Caco-2 (cell line): ENCODE results near the gene DBX2. TPM values are rescaled to one million over a fixed set of nuclear protein-coding genes. Genes with fewer than 3 reads are reported as not detected.
"Not testable (repeated sequence)": the region's sequence is repeated elsewhere in the genome, so short reads cannot be mapped to it uniquely, and the experiment has no call there.

Experiments
- BruUV-seq: library from RNA; stranded (reverse); fragments of 400-500 nt; replicated peaks from 2 replicates; lab custom pipeline; 2021; lab: Mats Ljungman, UMichigan
- CTCF ChIA-PET: fragments of 300-600 bp; sonication (Branson Sonifier 250); formaldehyde crosslinking; loops from one replicate; lab custom pipeline; 2022; ENCODE audit warnings: antibody characterized with exemption; lab: Charles Lee
- POLR2A ChIA-PET: fragments of 300-600 bp; sonication (Branson Sonifier 250); formaldehyde crosslinking; loops from one replicate; lab custom pipeline; 2022; ENCODE audit warnings: antibody characterized with exemption; lab: Charles Lee
- DNase-seq, 2 experiments: peaks; one replicate each; pipeline versions ENCODE4 v3.0.0 to v3.0.0-alpha.2; 2020 to 2022
- H3K27me3 ChIP-seq: replicated peaks from 2 replicates; pipeline ENCODE4 v1.6.0; 2011; ENCODE audit warnings: low read length; ENCODE audit not compliant: control insufficient read depth, insufficient read depth
- H3K36me3 ChIP-seq: 2 replicates; pipeline ENCODE4 v1.5.1; 2011; ENCODE audit warnings: low read length; ENCODE audit not compliant: control insufficient read depth, insufficient read depth
- H3K4me1 ChIP-seq: fragments of 250-450 bp; sonication (Bioruptor Pico); 2 replicates; pipeline ENCODE4 v1.5.1; 2020; ENCODE audit warnings: mild to moderate bottlenecking
- H3K4me3 ChIP-seq: 2 replicates; pipeline ENCODE4 v1.5.1; 2011; ENCODE audit warnings: low read depth, mild to moderate bottlenecking, control low read depth, low read length
- H3K9me3 ChIP-seq: fragments of 250-450 bp; sonication (Bioruptor Pico); 2 replicates; pipeline ENCODE4 v1.5.1; 2020; ENCODE audit warnings: mild to moderate bottlenecking, moderate library complexity
- H3K27ac Mint-ChIP-seq: one replicate; pipeline ENCODE4 v1.8.0; 2022; ENCODE audit warnings: mixed read lengths; ENCODE audit not compliant: unreplicated experiment
- H3K27me3 Mint-ChIP-seq: one replicate; pipeline ENCODE4 v1.8.0; 2022; ENCODE audit warnings: mixed read lengths; ENCODE audit not compliant: insufficient read depth, unreplicated experiment
- H3K36me3 Mint-ChIP-seq: one replicate; pipeline ENCODE4 v1.8.0; 2022; ENCODE audit warnings: mild to moderate bottlenecking, mixed read lengths; ENCODE audit not compliant: insufficient read depth, unreplicated experiment
- H3K4me1 Mint-ChIP-seq: one replicate; pipeline ENCODE4 v1.8.0; 2022; ENCODE audit warnings: low read depth, mixed read lengths; ENCODE audit not compliant: unreplicated experiment
- H3K4me3 Mint-ChIP-seq: one replicate; pipeline ENCODE4 v1.8.0; 2022; ENCODE audit warnings: mild to moderate bottlenecking, moderate library complexity, mixed read lengths; ENCODE audit not compliant: unreplicated experiment
- H3K9me3 Mint-ChIP-seq: one replicate; pipeline ENCODE4 v1.8.0; 2022; ENCODE audit warnings: mixed read lengths; ENCODE audit not compliant: unreplicated experiment
- intact Hi-C: fragments of 100-400 bp; cut with micrococcal nuclease; formaldehyde crosslinking; loops from one replicate; pipeline ENCODE4 v1.10.0; 2022; ENCODE audit not compliant: unreplicated experiment
- total RNA-seq: library from RNA; stranded (reverse); gene quantifications from 2 replicates; pipeline ENCODE4 v1.2.3, GENCODE V29; 2022
- TF ChIP-seq, protein P1 (sequence below), 2 experiments: fragments of 200-600 bp in 1 of 2; IDR thresholded peaks; 1 replicate in 1 of 2; 2 replicates in 1 of 2; pipeline versions ENCODE4 v1.5.1 to v1.8.0; 2011 to 2022; ENCODE audit warnings: antibody characterized with exemption in 1 of 2, control low read depth in 1 of 2, inconsistent platforms in 1 of 2, low read depth in 1 of 2, low read length in 1 of 2, mild to moderate bottlenecking in 1 of 2, moderate library complexity in 1 of 2; ENCODE audit not compliant: insufficient read depth in 1 of 2, severe bottlenecking in 1 of 2, unreplicated experiment in 1 of 2

Gene DBX2
- total RNA-seq, 1 experiment from 2014 or later = not detected

- no peaks in the 10 kb centered on the region for H3K36me3 Mint-ChIP-seq
- no peak overlapping the region for H3K4me3 ChIP-seq
- no TSS peak for BruUV-seq
- peaks cover 12% of the 10 kb centered on the region for H3K27me3 Mint-ChIP-seq
- ChIA-PET CTCF (no interaction called here), POLR2A (no interaction called here)
- H3K36me3 ChIP-seq = no peaks in the 10 kb centered on the region
- H3K27me3 ChIP-seq = no peaks in the 10 kb centered on the region
- no peaks in the 10 kb centered on the region for H3K9me3 ChIP-seq
- no peak overlapping the region for H3K4me3 Mint-ChIP-seq
- no peaks in the 10 kb centered on the region for H3K4me1 Mint-ChIP-seq
- H3K27ac Mint-ChIP-seq = no peak overlapping the region
- DNase-seq = no peak
- no peaks in the 10 kb centered on the region for H3K9me3 Mint-ChIP-seq
- TF ChIP-seq, protein P1, sequence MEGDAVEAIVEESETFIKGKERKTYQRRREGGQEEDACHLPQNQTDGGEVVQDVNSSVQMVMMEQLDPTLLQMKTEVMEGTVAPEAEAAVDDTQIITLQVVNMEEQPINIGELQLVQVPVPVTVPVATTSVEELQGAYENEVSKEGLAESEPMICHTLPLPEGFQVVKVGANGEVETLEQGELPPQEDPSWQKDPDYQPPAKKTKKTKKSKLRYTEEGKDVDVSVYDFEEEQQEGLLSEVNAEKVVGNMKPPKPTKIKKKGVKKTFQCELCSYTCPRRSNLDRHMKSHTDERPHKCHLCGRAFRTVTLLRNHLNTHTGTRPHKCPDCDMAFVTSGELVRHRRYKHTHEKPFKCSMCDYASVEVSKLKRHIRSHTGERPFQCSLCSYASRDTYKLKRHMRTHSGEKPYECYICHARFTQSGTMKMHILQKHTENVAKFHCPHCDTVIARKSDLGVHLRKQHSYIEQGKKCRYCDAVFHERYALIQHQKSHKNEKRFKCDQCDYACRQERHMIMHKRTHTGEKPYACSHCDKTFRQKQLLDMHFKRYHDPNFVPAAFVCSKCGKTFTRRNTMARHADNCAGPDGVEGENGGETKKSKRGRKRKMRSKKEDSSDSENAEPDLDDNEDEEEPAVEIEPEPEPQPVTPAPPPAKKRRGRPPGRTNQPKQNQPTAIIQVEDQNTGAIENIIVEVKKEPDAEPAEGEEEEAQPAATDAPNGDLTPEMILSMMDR (IDR thresholded peaks at IDR 0.05; ENCODE audit: insufficient read depth in 1 of 2, low read depth in 1 of 2, low read length in 1 of 2, severe bottlenecking in 1 of 2, unreplicated experiment in 1 of 2) = no peak
- intact Hi-C loops = no loop called here
- H3K4me1 ChIP-seq = no peaks in the 10 kb centered on the region
Measured at GRCh38 chr12:45093051-45093450, 42.2 kb upstream of the DBX2 start.

DNA sequence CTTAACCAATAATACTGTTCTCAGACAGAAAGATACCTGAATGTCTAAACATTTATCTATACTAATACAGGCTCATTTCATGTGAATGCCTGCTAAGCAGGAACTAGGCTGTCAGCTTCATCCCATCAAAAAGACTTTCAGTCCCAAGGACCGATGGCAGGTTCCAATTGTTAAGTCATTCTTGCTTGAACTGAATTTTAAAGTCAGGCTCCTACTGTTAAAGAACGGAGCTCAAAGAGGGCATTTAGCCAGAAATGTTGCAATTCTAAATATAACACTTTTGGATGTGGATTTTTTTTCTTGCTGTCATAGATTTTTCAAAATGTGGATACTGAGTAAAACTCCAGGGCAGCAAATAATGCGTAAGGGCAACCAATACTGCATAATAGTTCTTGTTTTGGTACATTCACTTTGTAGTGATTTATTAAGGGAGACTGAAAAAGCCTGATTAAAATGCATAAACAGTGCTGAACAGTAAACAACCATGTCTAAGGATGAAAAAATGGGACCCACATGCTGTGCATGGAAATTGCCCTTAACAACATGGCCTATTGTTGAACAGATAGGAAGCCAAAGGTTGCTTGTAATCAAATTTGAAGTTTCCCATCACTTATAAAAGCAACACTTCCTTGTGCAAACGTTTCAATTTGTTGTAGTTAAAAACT lies 38.6 kb upstream of the DBX2 start:
- peaks cover 10% of the 10 kb centered on the region for H3K9me3 Mint-ChIP-seq
- no peak overlapping the region for H3K27ac Mint-ChIP-seq
- DNase-seq = no peak
- no TSS peak for BruUV-seq
- no peak overlapping the region for H3K4me3 ChIP-seq
- intact Hi-C loops = no loop called here
- ChIA-PET POLR2A (no interaction called here), CTCF (no interaction called here)
- no peaks in the 10 kb centered on the region for H3K36me3 ChIP-seq
- peaks cover 4% of the 10 kb centered on the region; the same call in 1 of the 2 replicates for H3K9me3 ChIP-seq
- no peaks in the 10 kb centered on the region for H3K4me1 Mint-ChIP-seq
- no peaks in the 10 kb centered on the region for H3K4me1 ChIP-seq
- H3K4me3 Mint-ChIP-seq = no peak overlapping the region
- no peaks in the 10 kb centered on the region for H3K27me3 ChIP-seq
- H3K36me3 Mint-ChIP-seq = no peaks in the 10 kb centered on the region
- H3K27me3 Mint-ChIP-seq = peaks cover 12% of the 10 kb centered on the region
- TF ChIP-seq, protein P1 (IDR thresholded peaks at IDR 0.05; ENCODE audit: insufficient read depth in 1 of 2, low read depth in 1 of 2, low read length in 1 of 2, severe bottlenecking in 1 of 2, unreplicated experiment in 1 of 2) = no peak

GRCh38 chr12:45088608-45089007 lies 37.7 kb upstream of the DBX2 start:
- ChIA-PET CTCF (no interaction called here), POLR2A (no interaction called here)
- peaks cover 12% of the 10 kb centered on the region for H3K27me3 Mint-ChIP-seq
- no peak overlapping the region for H3K4me3 Mint-ChIP-seq
- BruUV-seq = no TSS peak
- Histone ChIP-seq H3K4me3 (no peak overlapping the region), H3K9me3 (peaks cover 4% of the 10 kb centered on the region; the same call in 1 of the 2 replicates), H3K4me1 (no peaks in the 10 kb centered on the region), H3K36me3 (no peaks in the 10 kb centered on the region), H3K27me3 (no peaks in the 10 kb centered on the region)
- H3K36me3 Mint-ChIP-seq = no peaks in the 10 kb centered on the region
- H3K9me3 Mint-ChIP-seq = peaks cover 10% of the 10 kb centered on the region
- H3K27ac Mint-ChIP-seq = no peak overlapping the region
- intact Hi-C loops = no loop called here
- TF ChIP-seq, protein P1 (IDR thresholded peaks at IDR 0.05; ENCODE audit: insufficient read depth in 1 of 2, low read depth in 1 of 2, low read length in 1 of 2, severe bottlenecking in 1 of 2, unreplicated experiment in 1 of 2) = no peak
- DNase-seq = no peak
- H3K4me1 Mint-ChIP-seq = no peaks in the 10 kb centered on the region

DNA sequence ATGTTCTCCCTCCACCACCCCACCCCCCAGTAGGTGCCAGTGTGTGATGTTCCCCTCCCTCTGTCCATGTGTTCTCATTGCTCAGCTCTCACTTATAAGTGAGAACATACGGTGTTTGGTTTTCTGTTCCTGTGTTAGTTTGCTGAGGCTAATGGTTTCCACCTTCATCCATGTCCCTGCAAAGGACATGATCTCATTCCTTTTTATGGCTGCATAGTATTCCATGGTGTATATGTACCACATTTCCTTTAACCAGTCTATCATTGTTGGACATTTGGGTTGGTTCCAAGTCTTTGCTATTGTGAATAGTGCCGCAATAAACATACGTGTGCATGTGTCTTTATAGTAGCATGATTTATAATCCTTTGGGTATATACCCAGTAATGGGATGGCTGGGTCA lies 33.3 kb upstream of the DBX2 start:
- POLR2A ChIA-PET, H3K4me3 Mint-ChIP-seq, H3K4me3 ChIP-seq, H3K36me3 Mint-ChIP-seq, CTCF ChIA-PET, H3K4me1 ChIP-seq, H3K27ac Mint-ChIP-seq, BruUV-seq, H3K9me3 ChIP-seq, intact Hi-C loops, DNase-seq, H3K4me1 Mint-ChIP-seq, H3K27me3 ChIP-seq, H3K36me3 ChIP-seq: not testable (repeated sequence)
- Mint-ChIP-seq H3K27me3 (peaks cover 16% of the 10 kb centered on the region), H3K9me3 (peaks cover 10% of the 10 kb centered on the region)
